Effector memory CD4-positive, alpha-beta T cell (primary cell): ENCODE results near the gene COG1.
A peak's percentile ranks its signal among the peaks of the same experiment; 100 is the strongest.

ENCODE experiments used
- DNase-seq, 3 donors: peaks; one replicate each; pipeline ENCODE4 v3.0.0-alpha.2; 2020
- H3K27ac ChIP-seq: 2 replicates; pipeline ENCODE4 v1.7.0; 2013; ENCODE audit warnings: mild to moderate bottlenecking, low read length, moderate library complexity; ENCODE audit not compliant: insufficient read depth, poor library complexity, severe bottlenecking
- H3K27me3 ChIP-seq: replicated peaks from 2 replicates; pipeline ENCODE4 v1.7.0; 2013; ENCODE audit warnings: mild to moderate bottlenecking, low read length; ENCODE audit not compliant: insufficient read depth, control insufficient read depth, poor library complexity, severe bottlenecking
- H3K36me3 ChIP-seq: 2 replicates; pipeline ENCODE4 v1.7.0; 2013; ENCODE audit warnings: mild to moderate bottlenecking, low read length, moderate library complexity; ENCODE audit not compliant: control insufficient read depth, insufficient read depth
- H3K4me1 ChIP-seq: 2 replicates; pipeline ENCODE4 v1.7.0; 2013; ENCODE audit warnings: low read length, mild to moderate bottlenecking; ENCODE audit not compliant: control insufficient read depth, insufficient read depth, poor library complexity, severe bottlenecking
- H3K4me3 ChIP-seq: 2 replicates; pipeline ENCODE4 v1.7.0; 2013; ENCODE audit warnings: low read length, low read depth, mild to moderate bottlenecking; ENCODE audit not compliant: insufficient read depth, poor library complexity, severe bottlenecking
- H3K9me3 ChIP-seq: 2 replicates; pipeline ENCODE4 v1.7.0; 2013; ENCODE audit warnings: mild to moderate bottlenecking, low read length, moderate library complexity; ENCODE audit not compliant: control insufficient read depth

Gene COG1

GRCh38 chr17:73198930-73199260 lies 6.0 kb downstream of the COG1 start:
- H3K27ac ChIP-seq = no peak overlapping the region
- H3K4me1 ChIP-seq = peaks cover 11% of the 10 kb centered on the region
- no peak for DNase-seq
- no peaks in the 10 kb centered on the region for H3K27me3 ChIP-seq
- H3K4me3 ChIP-seq = no peak overlapping the region
- H3K9me3 ChIP-seq = no peaks in the 10 kb centered on the region
- peaks cover 57% of the 10 kb centered on the region for H3K36me3 ChIP-seq

- Histone ChIP-seq H3K36me3 (peaks cover 60% of the 10 kb centered on the region), H3K4me3 (no peak overlapping the region), H3K9me3 (no peaks in the 10 kb centered on the region), H3K4me1 (peaks cover 11% of the 10 kb centered on the region), H3K27ac (no peak overlapping the region), H3K27me3 (no peaks in the 10 kb centered on the region)
- no peak for DNase-seq
Observed at GRCh38 chr17:73199751-73200317, 7.0 kb downstream of the COG1 start.

GRCh38 chr17:73200476-73200875 lies 7.6 kb downstream of the COG1 start:
- peaks cover 65% of the 10 kb centered on the region for H3K36me3 ChIP-seq
- H3K9me3 ChIP-seq = no peaks in the 10 kb centered on the region
- no peaks in the 10 kb centered on the region for H3K27me3 ChIP-seq
- H3K27ac ChIP-seq = no peak overlapping the region
- H3K4me3 ChIP-seq = no peak overlapping the region
- peaks cover 11% of the 10 kb centered on the region for H3K4me1 ChIP-seq
- no peak for DNase-seq

GRCh38 chr17:73201215-73202069 lies 8.6 kb downstream of the COG1 start:
- H3K27me3 ChIP-seq = no peaks in the 10 kb centered on the region
- H3K36me3 ChIP-seq = peaks cover 72% of the 10 kb centered on the region
- no peak for DNase-seq
- H3K9me3 ChIP-seq = no peaks in the 10 kb centered on the region
- H3K4me1 ChIP-seq = peaks cover 11% of the 10 kb centered on the region
- no peak overlapping the region for H3K27ac ChIP-seq
- no peak overlapping the region for H3K4me3 ChIP-seq

GRCh38 chr17:73203135-73203787 lies 10.4 kb downstream of the COG1 start:
- no peak for DNase-seq
- Histone ChIP-seq H3K4me1 (peaks cover 11% of the 10 kb centered on the region), H3K27ac (peak overlapping the region; percentile 9)

DNA sequence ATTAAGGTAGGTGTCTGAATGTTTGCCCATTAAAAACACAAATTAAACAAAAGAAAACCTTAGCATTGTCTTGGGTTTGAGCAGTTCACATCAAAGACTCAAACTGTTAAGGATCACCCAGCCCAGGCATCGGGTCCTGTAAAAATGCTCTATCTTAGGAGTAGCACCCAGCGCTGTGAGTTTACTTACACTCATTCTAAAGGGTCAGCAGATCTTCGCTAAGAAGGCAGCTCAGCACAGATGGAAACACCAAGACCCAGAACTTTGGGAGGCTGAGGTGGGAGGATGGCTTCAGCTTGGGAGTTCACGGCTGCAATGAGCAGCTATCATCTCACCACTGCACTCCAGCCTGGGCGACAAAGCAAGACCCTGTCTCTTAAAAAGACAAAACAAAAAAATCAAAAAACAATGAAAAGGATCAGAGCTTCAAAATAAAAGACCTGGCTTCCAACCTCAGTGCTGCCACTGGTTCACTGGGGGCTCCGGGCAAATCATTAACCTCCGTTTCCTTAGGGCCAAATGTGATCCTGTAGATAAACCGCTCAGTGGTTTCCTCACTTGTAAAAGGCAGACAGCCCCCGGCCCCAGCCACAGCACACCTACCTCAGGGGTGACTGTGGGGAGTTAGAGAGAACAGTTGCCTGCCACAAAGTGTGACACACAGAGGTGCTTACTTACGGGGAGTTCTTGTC lies 11.1 kb downstream of the COG1 start:
- peak in 1 of 3 donors; percentile 41 for DNase-seq
- peaks cover 70% of the 10 kb centered on the region for H3K36me3 ChIP-seq
- H3K27me3 ChIP-seq = no peaks in the 10 kb centered on the region
- H3K4me1 ChIP-seq = peaks cover 11% of the 10 kb centered on the region
- no peaks in the 10 kb centered on the region for H3K9me3 ChIP-seq
- H3K4me3 ChIP-seq = no peak overlapping the region
- H3K27ac ChIP-seq = no peak overlapping the region

More at GRCh38 chr17:73203135-73203787, 10.4 kb downstream of the COG1 start:
- Histone ChIP-seq H3K9me3 (no peaks in the 10 kb centered on the region), H3K36me3 (peaks cover 70% of the 10 kb centered on the region), H3K27me3 (no peaks in the 10 kb centered on the region), H3K4me3 (no peak overlapping the region)

DNA sequence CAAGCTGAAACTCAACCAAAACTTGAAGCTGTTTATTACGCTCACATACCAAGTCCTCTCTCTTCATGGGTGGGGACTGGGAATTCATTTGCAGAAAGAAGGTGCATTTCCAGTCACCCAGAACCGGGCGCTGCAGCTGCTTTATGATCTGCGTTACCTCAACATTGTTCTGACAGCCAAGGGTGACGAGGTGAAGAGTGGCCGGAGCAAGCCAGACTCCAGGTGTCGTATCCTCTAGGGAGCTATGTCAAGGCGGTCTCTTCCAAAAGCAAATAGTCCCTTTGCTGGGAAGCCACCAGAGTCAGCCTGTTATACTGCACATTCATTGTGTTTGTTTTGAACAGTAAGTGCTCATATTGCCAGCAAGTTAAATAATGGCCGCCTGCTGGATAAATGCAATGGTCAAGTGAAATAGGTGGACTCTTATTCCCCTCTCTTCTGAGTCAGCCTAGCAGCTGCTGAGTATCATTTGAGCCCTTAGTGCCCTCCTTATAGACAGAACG lies 12.7 kb downstream of the COG1 start:
- H3K27ac ChIP-seq = no peak overlapping the region
- H3K4me3 ChIP-seq = no peak overlapping the region
- no peak for DNase-seq
- peaks cover 11% of the 10 kb centered on the region for H3K4me1 ChIP-seq
- H3K27me3 ChIP-seq = no peaks in the 10 kb centered on the region
- H3K36me3 ChIP-seq = peaks cover 69% of the 10 kb centered on the region
- H3K9me3 ChIP-seq = no peaks in the 10 kb centered on the region

GRCh38 chr17:73208139-73208827 lies 15.4 kb downstream of the COG1 start:
- DNase-seq = no peak
- no peaks in the 10 kb centered on the region for H3K9me3 ChIP-seq
- H3K4me3 ChIP-seq = no peak overlapping the region
- peaks cover 50% of the 10 kb centered on the region for H3K36me3 ChIP-seq
- no peaks in the 10 kb centered on the region for H3K27me3 ChIP-seq
- H3K27ac ChIP-seq = no peak overlapping the region
- peaks cover 4% of the 10 kb centered on the region for H3K4me1 ChIP-seq

DNA sequence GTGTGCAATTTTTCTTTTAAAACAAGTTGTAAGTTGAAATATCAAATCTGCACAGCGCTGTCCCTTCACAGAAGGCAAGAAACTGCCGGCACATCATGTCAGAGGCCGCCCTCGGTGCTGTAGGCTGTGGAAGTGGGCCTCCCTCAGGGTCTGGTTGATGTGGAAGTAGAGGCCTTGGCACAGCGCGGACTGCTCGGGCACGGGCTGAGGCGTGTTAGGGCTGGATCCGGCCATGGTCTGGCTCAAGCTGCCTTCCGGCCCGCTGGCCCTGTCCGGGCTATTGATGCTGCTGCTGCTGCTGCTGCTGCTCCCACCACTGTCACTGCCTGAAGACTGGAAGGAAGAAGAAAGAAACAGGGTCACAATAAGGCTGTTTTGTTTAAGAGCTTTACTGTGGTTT lies 16.6 kb downstream of the COG1 start:
- H3K4me1 ChIP-seq = no peaks in the 10 kb centered on the region
- H3K4me3 ChIP-seq = no peak overlapping the region
- peaks cover 50% of the 10 kb centered on the region for H3K36me3 ChIP-seq
- no peak for DNase-seq
- no peaks in the 10 kb centered on the region for H3K9me3 ChIP-seq
- no peaks in the 10 kb centered on the region for H3K27me3 ChIP-seq
- no peak overlapping the region for H3K27ac ChIP-seq
